LNCAP (cell line): ENCODE results near the gene DYRK1A.

ENCODE experiments used
- CTCF ChIP-seq: fragments of 450-650 bp; IDR thresholded peaks from 2 replicates; pipeline ENCODE4 v1.5.1; 2017; ENCODE audit warnings: mild to moderate bottlenecking

DYRK1A gene

GRCh38 chr21:37568415-37568814, 201.8 kb downstream of the DYRK1A start:
- no peak for TF ChIP-seq CTCF

- no peak for TF ChIP-seq CTCF
These were observed 202.3 kb downstream of the DYRK1A start for GRCh38 chr21:37568916-37569315.

GRCh38 chr21:37571442-37571841, 204.9 kb downstream of the DYRK1A start:
- no peak for TF ChIP-seq CTCF

DNA sequence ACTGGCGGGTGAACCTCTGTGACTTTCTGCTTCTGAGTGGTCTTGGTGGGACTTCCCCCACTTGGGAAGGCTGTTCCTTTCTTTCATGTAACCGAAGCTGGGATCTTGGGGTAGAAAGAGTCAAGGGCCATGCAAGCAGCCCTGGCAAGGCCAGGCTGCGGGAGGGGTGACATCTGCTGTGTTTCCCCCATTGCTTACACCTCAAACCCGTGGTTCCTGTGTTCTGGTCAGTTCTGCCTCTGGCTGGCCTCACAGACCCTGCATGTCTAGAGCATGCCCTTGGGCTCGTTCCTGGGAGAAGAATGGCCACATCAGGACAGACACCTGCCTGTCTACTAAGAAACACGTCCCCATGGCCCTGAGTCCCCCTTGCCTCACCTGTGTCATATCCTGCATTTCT, 207.7 kb downstream of the DYRK1A start:
- no peak for TF ChIP-seq CTCF

DNA sequence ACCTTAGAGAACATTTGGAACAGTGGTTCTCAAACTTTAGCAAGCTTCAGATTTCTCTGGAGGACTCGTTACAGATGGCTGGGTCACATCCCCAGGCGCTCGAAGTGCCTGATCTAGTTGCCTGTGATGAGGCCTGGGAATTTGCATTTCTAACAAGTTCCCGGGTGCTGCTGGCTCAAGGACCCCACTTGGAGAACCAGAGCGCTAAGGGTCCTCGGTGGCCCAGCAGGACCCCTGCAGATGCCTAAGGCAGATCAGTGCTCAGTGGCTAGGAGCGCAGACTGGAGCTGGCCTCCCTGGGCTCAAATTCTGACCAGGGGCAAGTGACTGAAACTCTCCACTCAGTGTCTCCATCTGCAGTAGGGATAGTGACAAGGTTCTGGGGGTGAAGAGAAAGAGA, 208.2 kb downstream of the DYRK1A start:
- TF ChIP-seq CTCF = no peak

DNA sequence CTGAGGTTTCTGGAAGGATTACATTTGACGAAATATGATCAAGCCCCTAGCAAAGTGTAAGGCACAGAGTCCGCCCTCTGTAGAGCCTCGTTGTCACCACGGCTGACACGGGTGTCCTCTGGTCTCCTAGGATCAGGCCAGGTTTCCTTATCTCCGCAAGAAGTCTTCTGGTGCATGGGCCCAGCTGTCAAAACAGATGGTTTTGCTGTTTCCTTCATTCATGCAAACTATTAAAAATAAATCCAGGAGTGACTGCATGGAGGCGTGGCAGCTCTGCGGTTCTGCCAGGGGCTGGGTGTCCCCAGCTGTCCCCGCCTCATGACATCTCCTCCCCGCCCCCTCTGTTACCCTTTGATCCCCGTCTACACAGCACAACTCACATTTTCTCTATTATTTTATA, 209.0 kb downstream of the DYRK1A start:
- no peak for TF ChIP-seq CTCF
